ENCODE measurements around the gene KRT7. TPM values are rescaled to one million over a fixed set of nuclear protein-coding genes. Genes with fewer than 3 reads are reported as not detected.

Gene KRT7
- total RNA-seq, 2 experiments from 2014 or later = not detected

DNA sequence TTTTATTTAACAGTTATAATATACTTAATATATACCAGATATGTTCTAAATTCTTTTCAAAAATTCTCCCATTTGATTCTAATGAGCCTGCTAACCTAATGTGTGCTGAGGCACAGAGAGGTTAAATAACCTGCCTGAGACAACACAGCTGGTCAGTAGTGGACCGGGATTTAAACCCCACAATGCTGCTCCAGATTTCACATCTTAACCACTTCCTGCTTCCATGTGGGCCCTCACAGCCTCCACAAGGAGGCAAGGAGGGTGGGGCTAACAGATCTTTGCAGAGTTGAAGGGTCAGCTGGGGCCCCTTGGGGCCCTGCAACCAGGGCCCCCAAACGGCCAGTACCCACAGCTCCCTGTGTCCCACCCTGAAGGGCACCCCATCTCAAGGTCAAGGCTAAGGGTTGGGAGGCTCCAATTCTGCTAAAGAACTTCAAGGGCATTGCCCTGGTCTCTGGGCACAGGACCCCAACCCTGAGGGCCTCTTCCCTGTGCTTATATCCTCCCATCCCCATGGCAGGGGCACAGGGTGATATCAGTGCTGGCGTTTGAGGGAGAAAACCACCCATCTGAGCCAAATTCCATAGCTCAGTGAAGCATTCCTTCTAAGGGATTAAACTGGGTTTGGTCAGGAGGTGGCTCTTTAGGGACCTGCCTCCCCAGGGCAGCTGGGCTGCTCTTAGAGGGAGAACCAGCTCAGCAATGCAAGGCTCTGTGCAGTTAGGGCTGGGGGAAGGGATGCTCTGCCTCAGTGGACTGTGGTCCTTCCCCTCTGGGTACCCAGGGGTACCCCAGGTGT is 43.5 kb upstream of the KRT7 start:
- H3K4me3 ChIP-seq (ENCODE audit: low read depth, low read length, poor library complexity, severe bottlenecking) = no peak overlapping the region
- no peak for TF ChIP-seq EZH2phosphoT487 (IDR thresholded peaks at IDR 0.05; ENCODE audit: borderline replicate concordance, low read depth, low read length)
- TF ChIP-seq, protein P1, sequence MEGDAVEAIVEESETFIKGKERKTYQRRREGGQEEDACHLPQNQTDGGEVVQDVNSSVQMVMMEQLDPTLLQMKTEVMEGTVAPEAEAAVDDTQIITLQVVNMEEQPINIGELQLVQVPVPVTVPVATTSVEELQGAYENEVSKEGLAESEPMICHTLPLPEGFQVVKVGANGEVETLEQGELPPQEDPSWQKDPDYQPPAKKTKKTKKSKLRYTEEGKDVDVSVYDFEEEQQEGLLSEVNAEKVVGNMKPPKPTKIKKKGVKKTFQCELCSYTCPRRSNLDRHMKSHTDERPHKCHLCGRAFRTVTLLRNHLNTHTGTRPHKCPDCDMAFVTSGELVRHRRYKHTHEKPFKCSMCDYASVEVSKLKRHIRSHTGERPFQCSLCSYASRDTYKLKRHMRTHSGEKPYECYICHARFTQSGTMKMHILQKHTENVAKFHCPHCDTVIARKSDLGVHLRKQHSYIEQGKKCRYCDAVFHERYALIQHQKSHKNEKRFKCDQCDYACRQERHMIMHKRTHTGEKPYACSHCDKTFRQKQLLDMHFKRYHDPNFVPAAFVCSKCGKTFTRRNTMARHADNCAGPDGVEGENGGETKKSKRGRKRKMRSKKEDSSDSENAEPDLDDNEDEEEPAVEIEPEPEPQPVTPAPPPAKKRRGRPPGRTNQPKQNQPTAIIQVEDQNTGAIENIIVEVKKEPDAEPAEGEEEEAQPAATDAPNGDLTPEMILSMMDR (conservative IDR thresholded peaks at IDR 0.05; ENCODE audit: low read length) = no peak
- intact Hi-C loops (cut with micrococcal nuclease; ENCODE audit: unreplicated experiment) = no loop called here
- H3K79me2 ChIP-seq (ENCODE audit: insufficient read depth, low read depth, low read length) = no peaks in the 10 kb centered on the region
- no peak overlapping the region for H2AFZ ChIP-seq (ENCODE audit: low read length)
- H3K4me2 ChIP-seq (ENCODE audit: low read length) = no peak overlapping the region
- ChIA-PET CTCF (ENCODE audit: unreplicated experiment) (no interaction called here), POLR2A (no interaction called here)
- H3K36me3 ChIP-seq (ENCODE audit: insufficient read depth, low read length) = no peaks in the 10 kb centered on the region
- H3K4me1 ChIP-seq (ENCODE audit: insufficient read depth, low read length, poor library complexity, severe bottlenecking) = no peaks in the 10 kb centered on the region
- H3K9me3 ChIP-seq (ENCODE audit: low read length) = no peaks in the 10 kb centered on the region
- H3K27ac ChIP-seq (ENCODE audit: low read depth, low read length, poor library complexity, severe bottlenecking) = no peak overlapping the region
- H3K9me2 ChIP-seq (ENCODE audit: insufficient read depth, low read length) = no peaks in the 10 kb centered on the region
- no TSS peak for BruUV-seq (replicated peaks)
- no peak for DNase-seq (ENCODE audit: low spot score)
- no peaks in the 10 kb centered on the region for H4K20me1 ChIP-seq (ENCODE audit: insufficient read depth, low read length)

DNA sequence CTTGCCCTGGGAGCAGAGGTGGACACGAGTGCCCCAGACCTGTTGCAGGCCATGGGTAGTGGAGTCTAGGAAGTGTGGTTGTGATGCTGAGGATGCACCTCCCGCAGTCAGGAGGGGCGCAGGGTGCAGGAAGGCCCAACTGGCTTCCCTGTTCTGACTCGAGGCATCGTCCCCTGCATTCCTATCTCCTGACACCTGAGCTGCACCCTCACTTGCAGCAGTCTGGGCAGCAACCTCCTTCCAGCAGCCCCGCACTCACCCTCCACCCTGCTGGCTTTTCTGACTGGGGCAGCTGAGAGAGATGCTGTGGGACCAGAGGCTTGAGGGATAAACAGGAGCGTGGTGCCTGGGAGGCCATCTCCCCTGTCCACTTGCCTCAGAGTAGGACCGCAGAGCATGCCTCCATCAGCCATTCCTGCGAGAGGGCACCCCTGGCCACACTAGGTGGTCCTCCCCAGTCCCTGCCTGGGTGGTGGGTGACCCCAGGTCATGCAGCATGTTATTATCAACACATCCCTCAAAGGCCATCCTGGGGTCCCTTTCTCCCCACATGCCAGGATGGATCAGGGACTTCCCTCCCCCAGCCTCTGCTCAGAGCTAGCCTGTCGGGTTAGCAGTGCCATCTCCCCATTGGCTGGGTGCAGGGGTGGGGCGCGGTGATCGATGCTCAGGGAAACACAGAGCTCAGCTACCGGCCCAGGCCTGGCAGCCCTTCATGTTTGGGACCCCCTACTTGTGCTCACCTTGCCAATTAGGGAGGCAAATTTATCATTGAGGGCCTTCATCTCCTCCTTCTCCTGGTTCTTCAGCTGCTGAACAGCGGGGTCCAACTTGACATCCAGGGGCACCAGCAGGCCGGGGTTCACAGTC is 41.9 kb upstream of the KRT7 start:
- Histone ChIP-seq H3K79me2 (ENCODE audit: insufficient read depth, low read depth, low read length) (no peaks in the 10 kb centered on the region), H3K9me3 (ENCODE audit: low read length) (no peaks in the 10 kb centered on the region), H3K36me3 (ENCODE audit: insufficient read depth, low read length) (no peaks in the 10 kb centered on the region), H3K4me3 (ENCODE audit: low read depth, low read length, poor library complexity, severe bottlenecking) (no peak overlapping the region), H3K4me2 (ENCODE audit: low read length) (no peak overlapping the region), H3K27ac (ENCODE audit: low read depth, low read length, poor library complexity, severe bottlenecking) (no peak overlapping the region), H3K4me1 (ENCODE audit: insufficient read depth, low read length, poor library complexity, severe bottlenecking) (no peaks in the 10 kb centered on the region), H2AFZ (ENCODE audit: low read length) (no peak overlapping the region), H4K20me1 (ENCODE audit: insufficient read depth, low read length) (no peaks in the 10 kb centered on the region), H3K9me2 (ENCODE audit: insufficient read depth, low read length) (no peaks in the 10 kb centered on the region)
- DNase-seq (ENCODE audit: low spot score) = no peak
- BruUV-seq (replicated peaks) = no TSS peak
- CTCF ChIA-PET (ENCODE audit: unreplicated experiment) = no interaction called here
- POLR2A ChIA-PET = no interaction called here
- intact Hi-C loops (cut with micrococcal nuclease; ENCODE audit: unreplicated experiment) = no loop called here
- no peak for TF ChIP-seq EZH2phosphoT487 (IDR thresholded peaks at IDR 0.05; ENCODE audit: borderline replicate concordance, low read depth, low read length)
- TF ChIP-seq, protein P1 (conservative IDR thresholded peaks at IDR 0.05; ENCODE audit: low read length) = no peak
